ENCODE data around the gene CCDC6. TPM values are rescaled to one million over a fixed set of nuclear protein-coding genes. Genes with fewer than 3 reads are reported as not detected.

The CCDC6 gene
- total RNA-seq, 2 experiments from 2014 or later: 45.5 to 47.5 TPM

GRCh38 chr10:59913547-59914237 is 7.3 kb upstream of the CCDC6 start:
- H3K4me1 Mint-ChIP-seq: peaks cover 8% of the 10 kb centered on the region
- peaks cover 12% of the 10 kb centered on the region for H3K27me3 Mint-ChIP-seq
- peaks cover 8% of the 10 kb centered on the region for H3K36me3 Mint-ChIP-seq
- peaks cover 12% of the 10 kb centered on the region for H3K9me3 Mint-ChIP-seq
- DNase-seq: no peak
- no peak overlapping the region for H3K27ac Mint-ChIP-seq
- no peak overlapping the region for H3K4me3 Mint-ChIP-seq

- H3K4me3 Mint-ChIP-seq: no peak overlapping the region
- H3K27me3 Mint-ChIP-seq: peaks cover 3% of the 10 kb centered on the region
- peaks cover 27% of the 10 kb centered on the region for H3K4me1 Mint-ChIP-seq
- H3K9me3 Mint-ChIP-seq: peaks cover 12% of the 10 kb centered on the region
- H3K27ac Mint-ChIP-seq: no peak overlapping the region
- peaks cover 8% of the 10 kb centered on the region for H3K36me3 Mint-ChIP-seq
- no peak for DNase-seq
Observed at GRCh38 chr10:59910867-59911266, 4.5 kb upstream of the CCDC6 start.

DNA sequence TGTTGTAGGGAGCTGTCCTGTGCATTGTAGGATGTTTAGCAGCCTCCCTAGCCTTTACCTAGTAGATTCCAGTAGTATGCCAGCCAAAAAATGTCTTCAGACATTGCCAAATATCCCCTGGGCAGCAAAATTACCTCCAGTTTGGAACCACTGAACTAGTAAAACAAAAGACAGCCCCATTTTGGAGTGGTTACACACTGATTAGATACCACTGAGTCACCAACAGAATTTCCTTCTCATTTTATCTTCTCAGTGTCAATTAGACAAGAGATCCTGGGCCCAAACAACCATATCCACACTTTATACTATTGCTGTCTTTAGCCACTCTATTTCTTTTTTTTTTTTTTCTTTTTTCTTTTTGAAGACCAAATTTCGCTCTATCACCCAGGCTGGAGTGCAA is 3.5 kb upstream of the CCDC6 start:
- Mint-ChIP-seq H3K4me3 (no peak overlapping the region), H3K27ac (no peak overlapping the region)

DNA sequence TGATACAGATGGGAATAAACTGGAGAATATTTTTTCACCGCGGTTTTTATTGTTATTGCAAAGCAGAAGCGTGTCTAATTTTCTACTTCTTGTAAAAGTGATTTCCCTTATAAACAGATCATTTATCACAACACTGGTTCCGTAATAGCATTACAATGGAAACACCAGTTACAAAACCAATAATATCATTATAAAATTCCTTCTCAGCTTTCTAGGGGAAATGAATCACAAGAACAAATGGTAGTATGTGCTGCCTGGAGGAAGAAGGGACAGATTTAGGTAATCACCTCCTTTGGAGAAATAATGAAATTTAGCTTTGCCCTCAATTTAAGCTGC is 2.4 kb upstream of the CCDC6 start:
- Mint-ChIP-seq H3K36me3 (peaks cover 15% of the 10 kb centered on the region), H3K27me3 (peaks cover 1% of the 10 kb centered on the region), H3K4me3 (peak overlapping the region; percentile 84), H3K9me3 (peaks cover 7% of the 10 kb centered on the region), H3K4me1 (peaks cover 39% of the 10 kb centered on the region), H3K27ac (peak overlapping the region; percentile 98)
- no peak for DNase-seq

More for the DNA sequence above, 3.5 kb upstream of the CCDC6 start:
- Mint-ChIP-seq H3K36me3 (peaks cover 13% of the 10 kb centered on the region), H3K9me3 (peaks cover 12% of the 10 kb centered on the region), H3K27me3 (peaks cover 3% of the 10 kb centered on the region), H3K4me1 (peaks cover 29% of the 10 kb centered on the region)
- DNase-seq: no peak

GRCh38 chr10:59907918-59908807 is 1.8 kb upstream of the CCDC6 start:
- peak overlapping the region; percentile 98 for H3K27ac Mint-ChIP-seq
- peaks cover 43% of the 10 kb centered on the region for H3K4me1 Mint-ChIP-seq
- peak overlapping the region; percentile 84 for H3K4me3 Mint-ChIP-seq
- peaks cover 4% of the 10 kb centered on the region for H3K9me3 Mint-ChIP-seq
- peaks cover 17% of the 10 kb centered on the region for H3K36me3 Mint-ChIP-seq
- H3K27me3 Mint-ChIP-seq: no peaks in the 10 kb centered on the region
- peak; percentile 53 for DNase-seq

GRCh38 chr10:59907537-59907917 is 1.2 kb upstream of the CCDC6 start:
- Mint-ChIP-seq H3K4me1 (peaks cover 49% of the 10 kb centered on the region), H3K4me3 (peak overlapping the region; percentile 84), H3K9me3 (no peaks in the 10 kb centered on the region)

DNA sequence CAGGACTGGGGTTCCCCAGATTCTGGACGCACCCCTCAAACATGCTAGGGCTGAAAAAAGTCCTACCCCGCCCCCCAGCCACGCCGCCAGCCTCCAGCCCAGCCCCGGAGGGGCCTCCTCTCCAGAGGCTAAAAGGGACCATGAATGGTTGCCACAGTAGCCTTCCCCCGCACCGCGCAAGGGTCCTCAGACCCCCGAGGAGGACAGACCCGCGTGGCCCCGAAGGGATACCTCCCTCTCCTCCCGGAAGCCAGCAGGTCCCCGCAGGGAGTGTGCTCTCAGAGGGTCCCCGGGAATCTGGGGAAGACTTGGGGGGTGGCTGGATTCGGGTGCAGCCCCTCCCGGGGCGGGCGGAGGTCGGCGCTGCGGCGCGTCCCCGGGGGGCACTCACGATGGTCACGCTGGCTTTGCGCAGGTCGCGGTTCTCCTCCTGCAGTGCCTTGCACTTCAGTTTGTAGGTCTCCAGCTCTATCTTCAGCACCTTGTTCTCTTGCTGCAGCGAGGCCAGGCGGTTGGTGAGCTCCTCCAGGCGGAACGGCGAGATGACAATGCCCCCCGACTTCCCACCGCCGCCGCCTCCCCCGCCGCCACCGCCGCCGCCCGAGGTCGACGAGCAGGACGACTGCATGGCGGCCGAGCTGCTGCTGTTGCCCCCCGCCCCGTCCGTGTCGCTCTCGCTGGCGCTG is 482 bp downstream of the CCDC6 start:
- no peaks in the 10 kb centered on the region for H3K9me3 Mint-ChIP-seq
- peak overlapping the region; percentile 98 for H3K27ac Mint-ChIP-seq
- H3K4me1 Mint-ChIP-seq: peaks cover 61% of the 10 kb centered on the region
- peak; percentile 31 for DNase-seq
- peaks cover 32% of the 10 kb centered on the region for H3K36me3 Mint-ChIP-seq
- H3K27me3 Mint-ChIP-seq: no peaks in the 10 kb centered on the region
- peak overlapping the region; percentile 98 for H3K4me3 Mint-ChIP-seq

More at GRCh38 chr10:59907537-59907917, 1.2 kb upstream of the CCDC6 start:
- no peak for DNase-seq
- H3K36me3 Mint-ChIP-seq: peaks cover 23% of the 10 kb centered on the region
- peak overlapping the region; percentile 98 for H3K27ac Mint-ChIP-seq
- H3K27me3 Mint-ChIP-seq: no peaks in the 10 kb centered on the region

DNA sequence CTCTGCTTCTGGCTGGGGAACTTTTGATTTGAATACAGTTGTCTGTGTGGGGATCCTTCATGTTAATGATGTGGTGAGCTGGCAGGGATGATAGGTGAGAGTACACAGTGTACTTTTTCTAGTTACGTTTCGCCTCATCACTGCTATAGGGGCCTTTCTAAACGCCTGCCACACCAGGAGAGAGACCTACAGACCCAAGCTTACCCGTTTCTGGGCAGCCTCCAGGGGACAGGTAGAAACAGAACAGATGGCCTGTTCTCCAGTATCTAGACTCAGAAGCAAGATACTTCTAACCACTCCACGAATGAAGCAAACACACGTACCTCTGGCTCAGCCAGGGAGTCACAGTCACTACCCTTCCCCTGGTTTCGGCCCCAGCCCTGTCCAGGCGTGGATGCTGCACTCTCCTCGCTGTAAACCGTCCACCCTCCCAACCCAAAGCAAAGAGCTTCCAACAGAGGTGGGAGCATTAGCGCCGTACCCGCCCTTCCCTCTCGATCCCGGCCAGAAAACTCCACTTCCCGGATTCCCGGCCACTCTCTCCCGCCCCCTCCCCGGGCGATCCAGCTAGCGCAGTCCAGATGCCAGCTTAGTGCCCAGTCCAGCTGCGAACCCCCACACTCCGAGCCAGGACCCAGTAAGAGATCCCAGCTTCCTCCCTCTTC is 1.2 kb downstream of the CCDC6 start:
- Mint-ChIP-seq H3K4me1 (peaks cover 68% of the 10 kb centered on the region), H3K36me3 (peaks cover 36% of the 10 kb centered on the region), H3K27me3 (no peaks in the 10 kb centered on the region), H3K9me3 (no peaks in the 10 kb centered on the region), H3K27ac (peak overlapping the region; percentile 98), H3K4me3 (peak overlapping the region; percentile 98)
- DNase-seq: peak; percentile 60

- peak overlapping the region; percentile 98 for H3K27ac Mint-ChIP-seq
Observed at GRCh38 chr10:59904426-59905065, 1.8 kb downstream of the CCDC6 start.

DNA sequence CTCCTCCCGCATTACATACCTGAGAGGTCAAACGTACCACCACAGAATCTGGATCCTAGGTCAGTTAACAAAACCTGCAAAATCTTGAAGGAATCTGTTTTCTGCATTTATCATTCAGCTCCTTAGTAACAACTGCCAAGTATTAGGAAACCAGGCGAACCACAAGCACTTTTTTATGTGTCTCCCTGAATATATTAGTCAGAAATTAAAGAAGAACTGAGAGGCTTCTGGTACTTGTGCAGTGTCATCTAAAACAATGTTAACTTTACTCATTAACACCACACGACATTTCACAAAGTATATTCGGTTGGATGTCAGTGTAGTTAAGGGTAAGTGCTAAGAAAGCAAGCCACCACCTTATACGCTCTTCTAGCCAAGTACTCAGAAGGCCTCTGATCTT is 2.5 kb downstream of the CCDC6 start:
- Mint-ChIP-seq H3K36me3 (peaks cover 44% of the 10 kb centered on the region), H3K9me3 (no peaks in the 10 kb centered on the region), H3K27ac (no peak overlapping the region), H3K4me3 (peak overlapping the region; percentile 98), H3K27me3 (no peaks in the 10 kb centered on the region), H3K4me1 (peaks cover 73% of the 10 kb centered on the region)
- DNase-seq: no peak

More at GRCh38 chr10:59904426-59905065, 1.8 kb downstream of the CCDC6 start:
- Mint-ChIP-seq H3K9me3 (no peaks in the 10 kb centered on the region), H3K36me3 (peaks cover 41% of the 10 kb centered on the region), H3K27me3 (no peaks in the 10 kb centered on the region), H3K4me3 (peak overlapping the region; percentile 98), H3K4me1 (peaks cover 71% of the 10 kb centered on the region)
- DNase-seq: no peak

DNA sequence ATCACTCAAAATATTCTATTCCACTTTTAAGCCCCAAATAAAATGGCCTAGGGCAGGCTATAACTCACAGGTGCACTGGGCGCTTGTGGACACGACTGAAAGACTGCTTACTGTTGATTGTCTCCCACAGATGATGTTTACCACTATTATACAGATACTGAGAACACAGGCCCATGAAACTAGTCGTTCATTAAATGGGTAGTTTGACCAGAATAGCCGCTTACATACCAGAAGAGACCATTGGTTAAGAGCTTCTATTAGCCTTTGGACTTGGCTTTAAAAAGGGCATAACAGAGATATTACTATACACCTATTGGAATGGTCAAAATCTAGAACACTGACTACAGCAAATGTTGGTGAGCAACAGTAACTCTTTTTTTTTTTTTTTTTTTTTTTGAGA is 4.3 kb downstream of the CCDC6 start:
- no peak overlapping the region for H3K4me3 Mint-ChIP-seq
- peaks cover 67% of the 10 kb centered on the region for H3K4me1 Mint-ChIP-seq
- DNase-seq: no peak
- H3K27me3 Mint-ChIP-seq: no peaks in the 10 kb centered on the region
- no peak overlapping the region for H3K27ac Mint-ChIP-seq
- peaks cover 48% of the 10 kb centered on the region for H3K36me3 Mint-ChIP-seq
- no peaks in the 10 kb centered on the region for H3K9me3 Mint-ChIP-seq

GRCh38 chr10:59901470-59901869 is 4.9 kb downstream of the CCDC6 start:
- H3K4me1 Mint-ChIP-seq: peaks cover 65% of the 10 kb centered on the region

DNA sequence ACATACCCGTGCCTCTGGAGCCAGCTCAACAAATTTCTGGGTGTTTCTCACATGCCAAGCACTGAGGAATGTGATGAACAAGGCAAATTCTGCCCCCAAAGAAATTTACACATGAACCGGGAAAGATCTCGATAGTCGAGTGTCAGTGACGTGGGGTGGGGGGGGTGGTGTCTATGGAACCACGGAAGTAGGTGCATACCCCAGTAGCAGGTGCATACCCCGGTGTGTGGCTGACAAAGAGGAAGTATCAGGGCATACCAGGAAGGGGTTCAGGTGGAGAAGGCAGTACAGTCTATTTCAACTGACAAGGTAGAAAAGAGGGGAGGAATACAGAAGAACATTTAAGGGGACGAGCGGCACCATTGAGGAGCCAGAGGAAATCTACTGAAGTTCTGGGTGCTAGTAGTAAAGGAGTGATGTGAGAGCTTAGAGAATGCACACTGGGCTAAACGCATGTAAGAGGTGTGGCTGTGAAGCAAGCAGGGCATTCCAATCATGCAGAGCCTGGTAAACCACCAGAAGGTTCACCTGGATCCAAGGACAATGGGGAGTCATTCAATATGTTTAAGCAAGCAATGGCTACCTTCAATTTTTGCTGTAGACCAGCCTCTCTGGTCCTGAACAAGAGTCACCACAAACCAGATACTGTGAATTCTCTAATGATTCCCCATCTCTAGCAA is 6.2 kb downstream of the CCDC6 start:
- Mint-ChIP-seq H3K36me3 (peaks cover 50% of the 10 kb centered on the region), H3K9me3 (no peaks in the 10 kb centered on the region), H3K4me3 (no peak overlapping the region), H3K27ac (no peak overlapping the region), H3K4me1 (peaks cover 73% of the 10 kb centered on the region), H3K27me3 (no peaks in the 10 kb centered on the region)
- DNase-seq: no peak

More at GRCh38 chr10:59901470-59901869, 4.9 kb downstream of the CCDC6 start:
- DNase-seq: no peak
- Mint-ChIP-seq H3K9me3 (no peaks in the 10 kb centered on the region), H3K36me3 (peaks cover 49% of the 10 kb centered on the region), H3K4me3 (no peak overlapping the region), H3K27ac (peak overlapping the region; percentile 2), H3K27me3 (no peaks in the 10 kb centered on the region)
